Thoracic aorta (tissue), 2 donors: ENCODE results near the gene IL23R. TPM values are rescaled to one million over a fixed set of nuclear protein-coding genes. Genes with fewer than 3 reads are reported as not detected.

Experiments
- ATAC-seq: fragments of 150-250 bp; one replicate; pipeline ENCODE4 v1.8.0; 2017; ENCODE audit warnings: low read depth; ENCODE audit not compliant: insufficient number of reproducible peaks, low FRiP score
- DNase-seq: peaks from one replicate; pipeline ENCODE4 v3.0.0-alpha.2; 2020; ENCODE audit warnings: low spot score
- H3K27ac ChIP-seq, 2 donors: fragments of 200-600 bp; sonication (generic); 1 replicate in 1 of 2; 2 replicates in 1 of 2; pipeline ENCODE4 v1.5.1; 2016; ENCODE audit warnings: mild to moderate bottlenecking in 2 of 2, moderate library complexity in 2 of 2
- H3K27me3 ChIP-seq: fragments of 200-600 bp; sonication (generic); replicated peaks from 2 replicates; pipeline ENCODE4 v1.6.0; 2016; ENCODE audit warnings: mild to moderate bottlenecking; ENCODE audit not compliant: insufficient read depth
- H3K36me3 ChIP-seq: fragments of 200-600 bp; sonication (generic); one replicate; pipeline ENCODE4 v1.5.1; 2016
- H3K4me1 ChIP-seq, 2 donors: fragments of 200-600 bp; sonication (generic); 1 replicate in 1 of 2; 2 replicates in 1 of 2; pipeline versions ENCODE4 v1.5.1 to v1.6.0; 2016; ENCODE audit warnings: low read depth in 2 of 2, mild to moderate bottlenecking in 1 of 2; ENCODE audit not compliant: control insufficient read depth in 1 of 2
- H3K4me3 ChIP-seq: fragments of 200-600 bp; sonication (generic); 2 replicates; pipeline ENCODE4 v1.5.1; 2016; ENCODE audit warnings: mild to moderate bottlenecking
- H3K9me3 ChIP-seq: fragments of 200-600 bp; sonication (generic); 2 replicates; pipeline ENCODE4 v1.5.1; 2016
- total RNA-seq, 2 donors: library from RNA; depleted of rRNA; stranded (reverse); fragments of >200 nt; gene quantifications; one replicate each; pipeline versions ENCODE4 v1.1.0 to v1.2.3, GENCODE V29; 2016
- TF ChIP-seq, protein P1 (sequence below): fragments of 200-600 bp; sonication (generic); IDR thresholded peaks from one replicate; pipeline ENCODE4 v1.5.1; 2019; ENCODE audit warnings: antibody characterized with exemption

IL23R gene
- total RNA-seq, 2 donors from 2014 or later, result not detected

DNA sequence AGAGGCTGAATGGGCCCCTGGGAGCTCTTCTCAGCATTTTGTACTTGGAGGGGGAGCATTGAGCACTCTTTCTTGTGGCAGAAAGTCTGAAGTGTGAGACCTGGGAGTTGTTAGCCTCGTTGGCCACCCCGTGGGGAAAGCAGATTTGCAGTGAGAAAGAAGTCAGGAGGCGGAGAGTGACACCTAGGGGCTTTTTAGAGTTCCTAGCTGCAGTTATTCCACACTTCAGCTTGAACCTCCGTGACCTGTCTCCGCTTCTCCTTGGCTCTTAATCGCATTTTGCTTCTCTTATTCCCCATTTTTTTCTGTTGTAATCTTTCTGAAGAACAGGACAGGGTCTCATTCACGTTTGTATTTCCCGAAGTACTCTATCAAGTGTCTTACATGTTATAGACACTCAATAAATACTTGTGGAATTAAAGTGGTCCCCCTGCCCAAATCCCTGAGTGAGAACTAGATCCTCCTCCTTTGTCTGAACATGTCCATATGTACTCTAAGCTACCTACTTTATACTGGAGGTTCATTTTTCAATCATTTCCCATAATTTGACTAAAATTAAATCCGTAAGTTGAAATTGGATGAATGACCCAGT, 17.0 kb upstream of the IL23R start:
- Histone ChIP-seq H3K27ac (no peak overlapping the region), H3K27me3 (no peaks in the 10 kb centered on the region), H3K4me1 (no peaks in the 10 kb centered on the region), H3K4me3 (no peak overlapping the region), H3K36me3 (no peaks in the 10 kb centered on the region), H3K9me3 (no peaks in the 10 kb centered on the region)
- TF ChIP-seq, protein P1, sequence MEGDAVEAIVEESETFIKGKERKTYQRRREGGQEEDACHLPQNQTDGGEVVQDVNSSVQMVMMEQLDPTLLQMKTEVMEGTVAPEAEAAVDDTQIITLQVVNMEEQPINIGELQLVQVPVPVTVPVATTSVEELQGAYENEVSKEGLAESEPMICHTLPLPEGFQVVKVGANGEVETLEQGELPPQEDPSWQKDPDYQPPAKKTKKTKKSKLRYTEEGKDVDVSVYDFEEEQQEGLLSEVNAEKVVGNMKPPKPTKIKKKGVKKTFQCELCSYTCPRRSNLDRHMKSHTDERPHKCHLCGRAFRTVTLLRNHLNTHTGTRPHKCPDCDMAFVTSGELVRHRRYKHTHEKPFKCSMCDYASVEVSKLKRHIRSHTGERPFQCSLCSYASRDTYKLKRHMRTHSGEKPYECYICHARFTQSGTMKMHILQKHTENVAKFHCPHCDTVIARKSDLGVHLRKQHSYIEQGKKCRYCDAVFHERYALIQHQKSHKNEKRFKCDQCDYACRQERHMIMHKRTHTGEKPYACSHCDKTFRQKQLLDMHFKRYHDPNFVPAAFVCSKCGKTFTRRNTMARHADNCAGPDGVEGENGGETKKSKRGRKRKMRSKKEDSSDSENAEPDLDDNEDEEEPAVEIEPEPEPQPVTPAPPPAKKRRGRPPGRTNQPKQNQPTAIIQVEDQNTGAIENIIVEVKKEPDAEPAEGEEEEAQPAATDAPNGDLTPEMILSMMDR, result peak; percentile 81
- ATAC-seq (peak; percentile 86), DNase-seq (no peak)

DNA sequence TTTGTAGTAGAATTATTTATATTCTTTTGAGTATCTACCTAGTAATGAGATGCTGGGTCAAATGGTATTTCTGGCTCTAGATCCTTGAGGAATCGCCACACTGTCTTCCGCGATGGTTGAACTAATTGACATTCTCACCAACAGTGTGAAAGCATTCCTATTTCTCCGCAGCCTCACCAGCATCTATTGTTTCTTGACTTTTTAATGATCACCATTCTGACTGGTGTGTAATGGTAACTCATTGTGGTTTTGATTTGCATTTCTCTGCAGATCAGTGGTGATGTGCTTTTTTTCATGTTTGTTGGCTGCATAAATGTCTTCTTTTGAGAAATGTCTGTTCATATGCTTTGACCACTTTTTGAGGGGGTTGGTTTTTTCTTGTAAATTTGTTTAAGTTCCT, 15.3 kb upstream of the IL23R start:
- Histone ChIP-seq H3K36me3 (no peaks in the 10 kb centered on the region), H3K4me1 (no peaks in the 10 kb centered on the region), H3K27me3 (no peaks in the 10 kb centered on the region), H3K9me3 (no peaks in the 10 kb centered on the region), H3K27ac (no peak overlapping the region), H3K4me3 (no peak overlapping the region)
- DNase-seq (no peak), ATAC-seq (no peak)
- TF ChIP-seq, protein P1, result no peak

DNA sequence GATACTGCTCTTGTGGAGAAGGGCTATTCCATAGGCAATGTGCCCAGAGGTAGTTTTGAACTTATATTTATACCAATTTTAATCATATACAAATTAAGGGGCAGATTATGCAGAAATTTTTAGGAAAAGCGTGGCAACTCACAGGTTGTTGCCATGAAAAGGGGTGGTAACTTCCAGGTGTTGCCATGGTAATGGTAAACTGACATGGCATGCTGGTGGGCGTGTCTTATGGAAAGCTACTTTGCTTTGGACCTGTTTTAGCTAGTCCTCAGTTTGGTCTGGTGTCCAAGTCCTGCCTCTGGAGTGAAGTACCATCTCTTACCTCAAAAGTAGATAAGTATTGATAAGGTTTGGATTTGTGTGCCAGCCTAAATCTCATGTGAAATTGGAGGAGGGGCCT, 7.9 kb upstream of the IL23R start:
- H3K27me3 ChIP-seq, result no peaks in the 10 kb centered on the region
- no peaks in the 10 kb centered on the region for H3K9me3 ChIP-seq
- H3K4me3 ChIP-seq, result no peak overlapping the region
- TF ChIP-seq, protein P1, result no peak
- DNase-seq, result no peak
- H3K36me3 ChIP-seq, result no peaks in the 10 kb centered on the region
- no peak overlapping the region for H3K27ac ChIP-seq
- no peaks in the 10 kb centered on the region for H3K4me1 ChIP-seq
- no peak for ATAC-seq

DNA sequence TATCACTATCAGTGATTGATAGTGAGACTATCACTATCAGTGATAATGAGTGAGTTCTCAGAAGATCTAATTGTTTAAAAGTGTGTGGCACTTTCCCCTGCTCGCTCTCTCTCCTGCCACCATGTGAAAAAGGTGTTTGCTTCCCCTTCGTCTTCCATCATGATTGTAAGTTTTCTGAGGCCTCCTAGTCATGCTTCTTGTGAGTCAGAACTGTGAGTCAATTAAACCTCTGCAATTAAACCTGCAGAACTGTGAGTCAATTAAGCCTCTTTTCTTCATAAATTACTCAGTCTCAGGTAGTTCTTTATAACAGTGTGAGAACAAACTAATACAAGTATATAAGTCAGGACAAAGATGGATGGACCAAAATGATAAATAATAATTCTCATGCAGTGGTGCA, 7.0 kb upstream of the IL23R start:
- DNase-seq (no peak), ATAC-seq (no peak)
- H3K9me3 ChIP-seq, result no peaks in the 10 kb centered on the region
- H3K4me3 ChIP-seq, result no peak overlapping the region
- no peaks in the 10 kb centered on the region for H3K36me3 ChIP-seq
- H3K27ac ChIP-seq, result no peak overlapping the region
- H3K4me1 ChIP-seq, result no peaks in the 10 kb centered on the region
- TF ChIP-seq, protein P1, result no peak
- no peaks in the 10 kb centered on the region for H3K27me3 ChIP-seq

DNA sequence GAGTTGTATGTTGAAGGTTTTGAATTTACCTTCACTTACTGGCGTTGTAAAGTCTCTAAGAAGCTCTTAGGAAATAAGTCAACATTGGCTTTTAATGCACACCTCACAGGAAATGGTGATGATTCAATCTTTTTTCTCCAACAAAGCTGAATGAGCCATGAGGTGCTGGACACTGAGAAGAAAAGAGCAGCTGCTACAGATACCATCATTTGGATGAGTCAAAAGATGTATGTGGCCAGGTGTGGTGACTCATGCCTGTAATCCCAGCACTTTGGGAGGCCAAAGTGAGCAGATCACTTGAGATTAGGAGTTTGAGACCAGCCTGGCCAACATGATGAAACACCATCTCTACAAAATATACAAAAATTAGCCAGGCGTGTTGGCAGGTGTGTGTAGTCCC, 3.3 kb upstream of the IL23R start:
- H3K9me3 ChIP-seq, result no peaks in the 10 kb centered on the region
- no peaks in the 10 kb centered on the region for H3K36me3 ChIP-seq
- DNase-seq, result no peak
- H3K4me1 ChIP-seq, result no peaks in the 10 kb centered on the region
- TF ChIP-seq, protein P1, result no peak
- no peak overlapping the region for H3K27ac ChIP-seq
- no peak overlapping the region for H3K4me3 ChIP-seq
- no peak for ATAC-seq
- H3K27me3 ChIP-seq, result no peaks in the 10 kb centered on the region
